Stimulated activated naive CD8-positive, alpha-beta T cell treated with anti-CD3 and anti-CD28 coated beads, Interleukin-15, Interleukin-2, amounts not matched to agents 100 U/mL and 50 U/mL, for 24 hours (primary cell): ENCODE results near the gene OR4E1.
"Not testable (repeated sequence)": the region's sequence is repeated elsewhere in the genome, so short reads cannot be mapped to it uniquely, and the experiment has no call there.

Experiments
- ATAC-seq: fragments of 150-1000 bp; cut with Tn5 transposase; one replicate; pipeline ENCODE4 v1.10.0; 2021
- DNase-seq: peaks from one replicate; pipeline ENCODE4 v3.0.0; 2021

OR4E1 gene

DNA sequence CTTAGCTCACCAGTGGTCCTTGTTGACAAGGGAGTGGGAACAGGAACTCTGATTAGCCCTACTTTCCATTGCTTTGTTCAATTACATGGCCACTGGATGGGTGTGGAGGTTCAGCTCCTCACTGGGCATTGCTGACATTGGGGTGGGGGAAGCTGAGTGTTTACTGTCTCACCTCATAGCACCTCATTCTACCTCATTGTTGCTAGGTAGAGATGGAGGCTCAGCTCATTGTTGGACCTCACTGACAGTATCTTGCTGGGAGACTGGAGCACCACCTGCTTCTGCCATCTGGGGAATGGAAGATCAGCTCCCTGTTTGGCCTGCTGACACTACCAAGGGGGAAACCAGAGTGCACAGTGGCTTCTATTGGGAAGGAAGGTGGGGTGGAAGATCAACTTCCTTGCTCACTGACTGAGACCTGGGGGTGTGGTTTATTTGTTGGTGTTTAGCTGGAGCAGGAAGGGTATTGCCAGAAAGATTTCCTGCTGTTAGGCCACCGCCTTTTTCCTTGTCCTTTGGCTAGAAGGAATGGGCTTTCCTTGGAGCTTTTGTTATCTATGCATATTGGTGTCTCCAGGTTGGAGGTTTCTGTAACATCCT is 21.3 kb downstream of the OR4E1 start:
- ATAC-seq (no peak), DNase-seq (no peak)

DNA sequence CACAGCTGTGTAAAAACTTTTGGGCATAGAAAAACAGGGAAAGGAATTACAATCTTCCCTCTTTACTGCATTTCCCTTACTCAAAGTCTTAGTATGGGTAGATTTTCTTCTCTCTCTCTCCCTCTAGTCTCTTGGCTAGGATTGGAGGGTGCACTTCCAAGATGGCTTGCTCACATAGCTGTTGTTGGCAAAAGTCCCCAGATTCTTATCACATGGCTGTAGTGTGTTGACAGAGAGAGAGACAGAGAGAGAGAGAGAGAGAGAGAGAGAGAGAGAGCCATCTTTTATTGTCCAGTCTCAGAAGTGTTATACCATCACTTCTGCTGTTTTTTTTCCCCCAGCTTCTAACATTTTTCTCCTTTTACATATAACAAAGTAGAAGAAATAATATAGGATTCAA is 26.2 kb downstream of the OR4E1 start:
- ATAC-seq = no peak
- no peak for DNase-seq

DNA sequence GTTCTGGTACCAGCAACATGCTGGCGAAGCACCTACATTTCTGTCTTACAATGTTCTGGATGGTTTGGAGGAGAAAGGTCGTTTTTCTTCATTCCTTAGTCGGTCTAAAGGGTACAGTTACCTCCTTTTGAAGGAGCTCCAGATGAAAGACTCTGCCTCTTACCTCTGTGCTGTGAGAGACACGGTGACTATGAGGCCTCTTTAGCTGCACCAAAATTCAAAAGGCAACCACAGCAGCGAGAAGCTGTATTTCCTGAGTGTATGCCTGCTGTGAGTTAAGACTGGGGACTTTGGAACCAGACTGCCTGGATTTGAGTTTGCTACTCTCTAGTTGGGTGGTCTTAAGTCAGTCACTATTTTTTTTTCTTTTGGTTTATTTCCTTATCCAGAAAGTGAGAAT is 30.2 kb downstream of the OR4E1 start:
- ATAC-seq (no peak), DNase-seq (no peak)

DNA sequence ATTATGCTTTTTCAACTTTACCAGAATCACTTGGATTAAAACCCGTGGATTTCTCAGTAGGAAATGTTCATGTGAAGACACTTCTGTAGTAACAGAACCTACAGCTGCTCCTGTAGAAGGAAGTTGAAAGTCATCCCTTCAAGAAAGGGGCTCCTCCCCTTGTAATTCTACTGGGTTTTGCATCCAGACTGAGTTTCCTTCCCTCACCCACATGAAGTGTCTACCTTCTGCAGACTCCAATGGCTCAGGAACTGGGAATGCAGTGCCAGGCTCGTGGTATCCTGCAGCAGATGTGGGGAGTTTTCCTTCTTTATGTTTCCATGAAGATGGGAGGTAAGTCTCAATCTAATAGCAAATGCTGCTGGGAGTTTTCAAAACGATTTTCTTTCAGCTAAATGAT is 30.9 kb downstream of the OR4E1 start:
- no peak for DNase-seq
- ATAC-seq = no peak

DNA sequence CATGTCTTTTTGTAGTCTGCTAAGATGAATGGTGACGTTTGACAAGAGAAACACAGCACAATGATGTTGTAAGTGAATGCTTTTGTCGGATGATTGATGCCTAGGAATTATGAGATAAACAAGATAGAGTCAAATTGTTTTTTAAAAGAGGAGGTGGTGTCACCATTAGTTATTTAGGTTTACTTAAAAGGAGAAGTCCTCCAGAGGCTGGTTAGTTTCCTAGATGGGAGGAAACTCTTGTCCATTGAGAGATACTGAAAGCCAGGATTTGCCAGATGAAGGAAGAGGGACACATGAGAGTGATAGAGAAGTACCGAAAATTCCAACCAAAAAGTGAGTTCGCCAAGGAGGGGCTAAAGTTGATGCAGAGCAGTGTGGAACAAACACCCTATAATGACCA is 38.8 kb downstream of the OR4E1 start, which contains the start of gene OR10G2:
Gene OR10G2, minus strand, starts transcription at position 101 of the 400 bp plus-strand sequence. Its CDS starts 98 bp downstream, at position 3.
- ATAC-seq = no peak

DNA sequence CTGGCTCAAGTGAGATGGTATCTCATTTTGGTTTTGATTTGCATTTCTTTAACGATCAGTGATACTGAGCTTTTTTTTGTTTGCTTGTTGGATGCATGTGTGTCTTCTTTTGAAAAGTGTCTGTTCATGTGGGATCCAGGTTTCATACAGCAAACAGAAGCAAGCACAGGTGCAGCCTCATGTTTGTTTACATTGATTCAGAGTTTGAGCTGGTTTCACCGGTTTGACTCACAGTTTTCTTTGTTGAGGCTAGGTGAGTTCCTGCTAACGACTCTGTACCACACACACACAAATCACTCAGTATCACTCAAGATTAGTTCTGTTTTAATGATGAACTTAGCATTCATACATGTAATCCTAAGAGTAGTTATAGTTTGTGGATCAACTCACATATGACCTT is 42.5 kb downstream of the OR4E1 start:
- no peak for DNase-seq
- ATAC-seq = no peak

More for the DNA sequence above, 38.8 kb downstream of the OR4E1 start, which contains the start of gene OR10G2:
- DNase-seq = no peak

DNA sequence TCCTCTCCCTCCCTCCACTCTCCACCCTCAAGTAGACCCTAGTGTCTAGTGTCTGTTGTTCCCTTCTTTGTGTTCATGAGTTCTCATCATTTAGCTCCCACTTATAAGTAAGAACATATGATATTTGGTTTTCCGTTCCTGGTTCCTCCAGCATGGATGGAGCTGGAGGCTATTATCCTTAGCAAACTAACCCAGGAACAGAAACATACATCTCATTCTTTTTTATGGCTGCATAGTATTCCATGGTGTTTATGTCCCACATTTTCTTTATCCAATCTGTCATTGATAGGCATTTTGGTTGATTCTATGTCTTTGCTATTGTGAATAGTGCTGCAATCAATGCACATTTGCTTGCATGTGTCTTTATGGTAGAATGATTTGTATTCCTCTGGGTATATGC is 43.1 kb downstream of the OR4E1 start:
- not testable (repeated sequence) for ATAC-seq, DNase-seq

DNA sequence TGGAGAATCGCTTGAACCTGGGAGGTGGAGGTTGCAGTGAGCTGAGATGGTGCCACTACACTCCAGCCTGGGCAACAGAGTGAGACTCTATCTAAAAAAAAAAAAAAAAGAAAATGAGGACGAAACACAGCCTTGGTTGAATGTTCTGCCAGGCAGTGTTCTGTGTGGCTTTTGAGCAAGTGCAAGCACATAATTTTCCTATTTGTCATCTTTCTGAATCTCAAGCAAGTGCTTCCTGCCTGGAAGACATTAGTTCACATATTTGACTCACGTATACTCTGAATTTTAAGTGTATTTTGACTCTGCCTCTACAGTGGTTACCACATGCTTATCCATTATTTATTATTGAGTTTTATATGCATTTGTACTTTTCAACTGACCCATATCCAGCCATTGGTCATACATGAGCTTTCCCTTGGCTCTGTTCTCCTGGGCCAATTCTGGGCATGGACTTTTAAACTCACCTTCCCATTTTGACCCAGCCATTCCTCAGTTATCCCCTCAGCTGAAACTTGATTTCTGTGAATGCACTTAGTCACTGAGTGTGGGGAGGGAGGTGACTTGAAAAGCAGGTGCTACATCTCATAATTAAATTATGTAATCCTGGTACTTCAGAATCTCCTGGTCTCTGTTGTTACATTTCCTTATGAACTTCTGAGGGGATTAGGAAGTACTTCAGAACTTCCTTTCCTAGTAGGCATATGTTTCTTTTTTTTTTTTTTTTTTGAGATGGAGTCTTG is 47.0 kb downstream of the OR4E1 start:
- DNase-seq (no peak), ATAC-seq (no peak)
